T-helper 1 cell treated with Interleukin-12 subunit alpha and Interleukin-12 subunit beta and Interleukin-4 antibody, amounts not matched to agents 30 μg/mL and 1 μg/mL, for 36 hours (primary cell): ENCODE measurements around the gene GFPT2.

ENCODE experiments used
- H3K27ac Mint-ChIP-seq: one replicate; pipeline ENCODE4 v1.8.0; 2021; ENCODE audit warnings: mild to moderate bottlenecking, mixed read lengths
- H3K27me3 Mint-ChIP-seq: one replicate; pipeline ENCODE4 v1.8.0; 2021; ENCODE audit warnings: low read depth, mixed read lengths
- H3K36me3 Mint-ChIP-seq: one replicate; pipeline ENCODE4 v1.8.0; 2021; ENCODE audit warnings: low read depth, mixed read lengths
- H3K4me1 Mint-ChIP-seq: one replicate; pipeline ENCODE4 v1.8.0; 2021; ENCODE audit warnings: low read depth, mixed read lengths
- H3K4me3 Mint-ChIP-seq: one replicate; pipeline ENCODE4 v1.8.0; 2021; ENCODE audit warnings: mild to moderate bottlenecking, moderate library complexity, mixed read lengths
- H3K9me3 Mint-ChIP-seq: one replicate; pipeline ENCODE4 v1.8.0; 2021; ENCODE audit warnings: mixed read lengths

GFPT2 gene

GRCh38 chr5:180370861-180371641 is 17.9 kb upstream of the GFPT2 start:
- Mint-ChIP-seq H3K27me3 (no peaks in the 10 kb centered on the region), H3K4me1 (peaks cover 7% of the 10 kb centered on the region), H3K9me3 (no peaks in the 10 kb centered on the region), H3K4me3 (no peak overlapping the region), H3K27ac (no peak overlapping the region), H3K36me3 (no peaks in the 10 kb centered on the region)

- no peaks in the 10 kb centered on the region for H3K9me3 Mint-ChIP-seq
- no peak overlapping the region for H3K4me3 Mint-ChIP-seq
- H3K36me3 Mint-ChIP-seq: no peaks in the 10 kb centered on the region
- no peaks in the 10 kb centered on the region for H3K27me3 Mint-ChIP-seq
- no peak overlapping the region for H3K27ac Mint-ChIP-seq
- H3K4me1 Mint-ChIP-seq: peaks cover 7% of the 10 kb centered on the region
Observed at GRCh38 chr5:180367991-180368390, 14.9 kb upstream of the GFPT2 start.

DNA sequence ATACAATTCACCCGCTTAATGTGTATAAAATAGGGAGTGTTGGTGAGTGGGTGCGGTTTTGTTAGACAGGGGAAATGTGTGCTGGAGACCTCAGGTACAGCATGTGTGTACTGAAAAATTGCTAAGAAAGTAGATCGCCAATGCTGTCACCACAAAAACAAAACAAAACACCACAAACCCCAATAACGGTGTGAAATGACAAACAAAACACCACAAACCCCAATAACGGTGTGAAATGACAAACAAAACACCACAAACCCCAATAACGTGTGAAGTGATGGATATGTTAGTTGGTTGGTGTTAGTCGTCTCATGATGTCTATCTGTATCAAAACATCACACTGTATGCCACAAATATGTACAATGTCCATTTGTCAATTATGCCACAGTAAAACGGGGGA is 14.2 kb upstream of the GFPT2 start:
- H3K9me3 Mint-ChIP-seq: no peaks in the 10 kb centered on the region
- H3K27ac Mint-ChIP-seq: no peak overlapping the region
- no peaks in the 10 kb centered on the region for H3K27me3 Mint-ChIP-seq
- H3K36me3 Mint-ChIP-seq: no peaks in the 10 kb centered on the region
- H3K4me3 Mint-ChIP-seq: no peak overlapping the region
- H3K4me1 Mint-ChIP-seq: peaks cover 7% of the 10 kb centered on the region

DNA sequence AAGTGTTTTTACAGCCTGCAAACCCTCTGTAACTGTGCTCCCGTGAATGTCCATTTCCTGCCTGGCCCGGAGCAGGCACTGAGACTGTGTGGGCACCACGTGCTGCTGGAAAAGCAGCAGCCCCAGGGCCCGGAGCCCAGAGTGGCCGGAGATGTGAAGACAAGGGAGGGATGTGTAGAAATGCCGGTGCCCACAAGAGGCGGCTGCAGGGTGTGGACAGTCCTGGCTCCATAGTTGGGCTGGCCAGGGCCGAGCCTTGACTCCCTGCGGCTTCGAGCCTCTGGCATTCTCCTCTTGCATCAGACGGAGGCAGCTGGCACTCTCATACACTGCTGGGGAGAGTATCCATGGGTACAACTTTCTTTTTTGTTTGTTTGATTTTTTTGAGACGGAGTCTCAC is 13.2 kb upstream of the GFPT2 start:
- Mint-ChIP-seq H3K4me1 (peaks cover 7% of the 10 kb centered on the region), H3K27ac (no peak overlapping the region), H3K36me3 (no peaks in the 10 kb centered on the region), H3K4me3 (no peak overlapping the region), H3K27me3 (no peaks in the 10 kb centered on the region), H3K9me3 (no peaks in the 10 kb centered on the region)

GRCh38 chr5:180365829-180366228 is 12.7 kb upstream of the GFPT2 start:
- Mint-ChIP-seq H3K27me3 (no peaks in the 10 kb centered on the region), H3K9me3 (no peaks in the 10 kb centered on the region), H3K4me1 (peaks cover 7% of the 10 kb centered on the region), H3K4me3 (no peak overlapping the region), H3K36me3 (no peaks in the 10 kb centered on the region), H3K27ac (no peak overlapping the region)

DNA sequence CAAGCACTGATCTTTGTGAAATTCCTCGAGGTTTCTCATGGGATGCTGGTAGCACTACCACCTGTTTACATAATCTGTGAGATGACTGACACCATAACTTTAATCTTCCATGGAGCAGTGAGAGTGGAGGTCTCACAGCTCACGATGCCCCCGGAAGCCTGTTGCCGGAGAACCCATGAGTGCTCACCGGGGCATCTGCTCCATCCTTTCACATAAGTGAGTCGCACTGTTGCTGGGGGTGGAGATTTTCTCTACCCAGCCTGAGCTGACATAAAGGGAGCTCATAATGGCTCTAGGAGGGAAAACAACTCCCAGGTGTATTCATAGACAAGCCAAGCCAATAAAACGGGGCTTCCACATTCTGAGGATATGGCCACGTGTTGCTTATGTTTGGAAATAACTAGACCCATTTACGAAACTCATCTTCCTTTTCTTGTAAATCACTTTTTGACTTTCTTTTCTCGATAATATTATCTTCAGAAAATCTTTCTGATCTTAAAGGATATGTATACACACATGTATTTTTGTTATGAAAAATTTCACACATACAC is 11.2 kb upstream of the GFPT2 start:
- Mint-ChIP-seq H3K9me3 (no peaks in the 10 kb centered on the region), H3K4me3 (no peak overlapping the region), H3K27me3 (no peaks in the 10 kb centered on the region), H3K4me1 (peaks cover 7% of the 10 kb centered on the region), H3K27ac (no peak overlapping the region), H3K36me3 (no peaks in the 10 kb centered on the region)

DNA sequence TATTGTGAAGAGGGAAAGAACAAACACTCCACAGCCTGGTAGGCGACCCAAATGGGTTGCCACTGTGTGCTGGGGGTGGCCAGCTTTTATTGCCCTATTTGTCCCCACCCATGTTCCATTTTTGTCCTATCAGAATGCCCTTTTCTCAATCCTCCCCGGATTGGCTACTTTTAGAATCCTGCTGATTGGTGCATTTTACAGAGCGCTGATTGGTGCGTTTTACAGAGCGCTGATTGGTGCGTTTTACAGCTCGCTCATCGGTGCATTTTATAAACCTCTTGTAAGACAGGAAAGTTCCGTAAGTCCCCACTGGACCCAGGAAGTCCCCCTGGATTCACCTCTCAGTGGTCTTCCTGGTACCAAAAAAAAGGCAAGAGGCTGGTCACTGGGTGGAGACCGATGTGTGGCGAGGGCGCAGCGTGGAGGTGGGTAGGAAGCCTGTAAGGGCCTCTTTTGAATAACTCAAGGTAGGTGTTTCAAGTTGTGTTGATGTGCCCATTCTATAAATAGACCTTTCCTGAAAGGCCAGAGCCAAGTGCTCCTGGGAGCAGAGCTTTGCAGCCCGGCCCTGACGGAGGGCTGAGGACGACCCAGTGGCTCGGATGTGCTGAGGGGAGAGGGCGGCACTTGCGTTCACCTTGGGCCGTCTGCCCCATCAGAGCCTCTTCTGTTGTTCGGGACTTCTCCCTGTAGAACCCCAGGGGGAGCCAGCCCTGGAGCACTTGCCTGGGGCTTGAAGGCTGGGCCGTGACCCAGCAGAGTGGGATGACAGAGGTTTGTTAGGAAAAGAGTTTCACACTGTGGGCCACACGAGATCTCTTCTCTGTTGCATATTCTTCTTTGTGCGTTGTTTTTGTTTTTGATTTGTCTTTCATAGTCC is 7.2 kb upstream of the GFPT2 start:
- Mint-ChIP-seq H3K9me3 (no peaks in the 10 kb centered on the region), H3K27me3 (peaks cover 14% of the 10 kb centered on the region), H3K36me3 (no peaks in the 10 kb centered on the region), H3K4me1 (no peaks in the 10 kb centered on the region), H3K4me3 (no peak overlapping the region), H3K27ac (no peak overlapping the region)

DNA sequence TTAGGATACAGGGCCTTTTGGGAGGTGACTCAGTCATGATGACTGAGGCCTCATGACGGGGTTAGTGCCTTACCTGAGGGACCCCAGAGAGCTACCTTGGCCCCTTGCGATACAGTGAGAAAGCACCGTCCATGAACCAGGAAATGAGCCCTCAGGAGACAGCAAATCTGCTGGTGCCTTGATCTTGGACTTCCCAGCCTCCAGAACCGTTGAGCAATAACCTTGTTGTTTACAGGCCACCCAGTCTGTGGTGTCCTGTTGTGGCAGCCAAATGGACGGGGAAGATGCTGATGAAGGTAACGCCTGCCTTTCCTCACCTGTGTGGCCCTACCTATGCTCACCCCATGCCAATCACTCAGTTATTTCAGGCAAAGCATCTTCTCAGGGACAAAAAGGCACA is 5.6 kb upstream of the GFPT2 start:
- no peak overlapping the region for H3K27ac Mint-ChIP-seq
- no peak overlapping the region for H3K4me3 Mint-ChIP-seq
- H3K4me1 Mint-ChIP-seq: no peaks in the 10 kb centered on the region
- H3K27me3 Mint-ChIP-seq: peaks cover 28% of the 10 kb centered on the region
- no peaks in the 10 kb centered on the region for H3K9me3 Mint-ChIP-seq
- H3K36me3 Mint-ChIP-seq: no peaks in the 10 kb centered on the region

DNA sequence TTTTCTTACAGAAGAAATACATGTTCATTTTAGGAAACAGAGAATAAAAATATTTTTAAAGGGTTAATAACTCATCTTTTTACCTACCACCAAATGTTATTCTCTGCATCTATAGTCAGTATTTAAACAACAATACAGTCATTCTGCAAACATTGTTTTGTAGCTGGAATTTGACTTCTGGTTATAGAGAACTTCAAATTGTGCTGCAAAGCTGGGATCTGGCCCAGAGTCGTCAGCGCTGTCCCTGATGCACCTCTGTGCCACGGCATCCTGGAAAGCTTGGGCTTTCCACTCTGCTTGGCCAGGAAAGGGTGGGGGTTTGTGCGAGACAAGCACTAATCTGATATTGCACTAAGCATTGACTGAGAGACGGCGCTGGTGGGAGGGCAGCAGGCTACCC is 5.0 kb upstream of the GFPT2 start:
- no peaks in the 10 kb centered on the region for H3K36me3 Mint-ChIP-seq
- peaks cover 30% of the 10 kb centered on the region for H3K27me3 Mint-ChIP-seq
- H3K27ac Mint-ChIP-seq: no peak overlapping the region
- no peak overlapping the region for H3K4me3 Mint-ChIP-seq
- H3K9me3 Mint-ChIP-seq: no peaks in the 10 kb centered on the region
- no peaks in the 10 kb centered on the region for H3K4me1 Mint-ChIP-seq

DNA sequence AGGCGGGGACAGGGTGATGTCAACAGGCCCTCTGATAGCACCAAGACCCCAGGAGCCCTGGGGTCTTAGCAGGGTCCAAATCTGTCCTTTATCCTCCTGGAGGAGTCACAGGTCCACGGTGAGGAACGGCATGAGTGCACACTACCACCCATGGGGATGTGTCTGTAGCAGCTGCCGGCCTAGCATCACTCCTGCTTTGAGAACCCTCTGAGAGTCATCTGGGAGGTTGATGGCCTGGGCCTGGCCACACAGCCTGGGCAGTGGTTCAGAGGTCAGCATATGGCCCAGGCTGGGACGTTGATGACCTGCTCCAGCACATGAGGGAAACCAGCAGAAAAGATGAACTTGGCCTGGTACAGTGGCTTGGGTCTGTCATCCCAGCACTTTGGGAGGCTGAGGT is 1.8 kb upstream of the GFPT2 start:
- Mint-ChIP-seq H3K4me1 (no peaks in the 10 kb centered on the region), H3K36me3 (no peaks in the 10 kb centered on the region), H3K4me3 (no peak overlapping the region), H3K27ac (no peak overlapping the region), H3K27me3 (peaks cover 53% of the 10 kb centered on the region), H3K9me3 (no peaks in the 10 kb centered on the region)

- peak overlapping the region; percentile 67 for H3K4me3 Mint-ChIP-seq
- no peaks in the 10 kb centered on the region for H3K9me3 Mint-ChIP-seq
- H3K4me1 Mint-ChIP-seq: no peaks in the 10 kb centered on the region
- H3K36me3 Mint-ChIP-seq: no peaks in the 10 kb centered on the region
- no peak overlapping the region for H3K27ac Mint-ChIP-seq
- peaks cover 59% of the 10 kb centered on the region for H3K27me3 Mint-ChIP-seq
Observed at GRCh38 chr5:180353980-180354452, 880 bp upstream of the GFPT2 start.

DNA sequence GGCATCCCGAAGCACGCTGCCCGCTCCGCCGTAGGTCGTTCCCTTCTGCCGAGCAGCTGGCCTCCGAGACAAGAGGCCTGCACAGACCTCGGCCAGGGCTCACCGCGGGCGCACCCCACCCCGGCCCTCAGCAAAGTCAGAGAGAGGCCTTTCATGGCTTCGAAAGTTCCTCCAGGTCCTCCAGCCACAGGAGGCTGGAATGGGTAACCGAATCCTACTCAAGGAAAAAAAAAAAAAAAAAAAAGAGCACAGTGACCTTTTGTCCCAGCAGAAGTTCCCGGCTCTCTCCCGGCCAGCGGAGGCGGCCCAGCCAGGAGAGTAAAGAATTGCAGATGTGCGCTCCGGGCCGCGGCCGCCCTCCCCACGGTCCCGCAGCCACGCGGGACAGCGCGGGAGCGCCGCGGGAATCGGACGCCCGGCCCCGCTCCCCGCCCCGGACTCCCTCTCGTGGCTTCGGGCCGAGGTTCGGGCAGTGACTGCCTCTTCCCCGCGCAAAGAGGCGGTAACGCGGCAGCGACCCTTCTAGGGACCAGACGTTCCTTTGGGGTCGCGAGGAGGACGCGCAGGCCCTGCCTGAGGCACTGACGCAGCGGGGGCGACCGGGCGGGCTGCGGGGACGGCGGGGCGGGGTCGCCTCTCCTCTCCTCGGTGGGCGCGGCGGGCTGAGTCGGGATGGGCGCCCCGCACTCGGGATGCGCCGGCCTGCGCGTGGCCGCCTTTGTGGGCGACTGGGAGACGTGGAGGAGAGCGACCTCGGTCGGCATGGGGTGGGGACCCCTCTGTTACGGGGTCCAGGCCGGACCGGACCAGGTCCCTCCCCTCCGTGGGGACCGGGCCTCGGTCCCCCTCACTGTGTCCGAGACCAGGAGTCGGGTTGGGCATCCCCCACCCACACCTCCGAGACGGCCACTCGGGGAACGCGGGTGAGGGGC is 754 bp downstream of the GFPT2 start:
- Mint-ChIP-seq H3K4me3 (peak overlapping the region; percentile 17), H3K27ac (no peak overlapping the region), H3K36me3 (no peaks in the 10 kb centered on the region), H3K4me1 (no peaks in the 10 kb centered on the region), H3K9me3 (no peaks in the 10 kb centered on the region), H3K27me3 (peaks cover 59% of the 10 kb centered on the region)

- Mint-ChIP-seq H3K4me3 (peak overlapping the region; percentile 39), H3K27me3 (peaks cover 49% of the 10 kb centered on the region)
Observed at GRCh38 chr5:180350711-180351465, 2.2 kb downstream of the GFPT2 start.

More at GRCh38 chr5:180350711-180351465, 2.2 kb downstream of the GFPT2 start:
- Mint-ChIP-seq H3K27ac (no peak overlapping the region), H3K9me3 (no peaks in the 10 kb centered on the region), H3K36me3 (no peaks in the 10 kb centered on the region), H3K4me1 (no peaks in the 10 kb centered on the region)
